ENCODE measurements around the gene ACY1.

ACY1 gene

DNA sequence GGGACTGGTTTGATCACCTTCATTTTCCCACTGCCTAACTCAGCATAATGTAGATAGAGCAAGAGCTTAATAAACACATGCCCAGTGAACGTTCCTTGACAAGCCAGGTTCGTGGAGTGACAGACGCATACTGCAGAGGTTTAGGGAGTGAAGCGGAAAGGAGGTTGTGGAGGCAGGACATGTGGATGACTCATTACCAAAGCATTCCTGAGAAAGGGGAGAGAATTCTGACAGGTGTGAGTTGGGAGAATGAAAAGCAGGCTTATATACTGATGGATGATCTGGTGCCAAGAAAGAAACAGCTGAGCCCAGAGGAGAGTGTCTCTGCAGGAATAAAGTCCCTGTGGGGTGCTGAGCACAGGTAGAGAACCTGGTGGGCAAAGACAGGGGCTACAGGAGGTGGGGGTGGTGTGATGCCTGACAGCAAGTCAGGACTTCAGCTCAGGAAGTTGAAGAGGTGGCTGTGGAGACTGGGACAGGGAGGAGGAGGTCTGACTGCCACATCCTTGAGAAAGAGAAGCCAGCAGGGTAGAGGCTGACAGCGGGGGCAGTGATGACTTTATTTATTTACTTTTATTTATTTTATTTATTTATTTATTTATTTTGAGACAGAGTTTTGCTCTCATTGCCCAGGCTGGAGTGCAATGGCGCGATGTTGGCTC lies 14.7 kb downstream of the ACY1 start:
- in situ Hi-C loops (cut with MboI; ENCODE audit: low pct_unique_long_range_greater_than_20kb, low sequenced_read_pairs), result no loop called here
- DNase-seq, result no peak

DNA sequence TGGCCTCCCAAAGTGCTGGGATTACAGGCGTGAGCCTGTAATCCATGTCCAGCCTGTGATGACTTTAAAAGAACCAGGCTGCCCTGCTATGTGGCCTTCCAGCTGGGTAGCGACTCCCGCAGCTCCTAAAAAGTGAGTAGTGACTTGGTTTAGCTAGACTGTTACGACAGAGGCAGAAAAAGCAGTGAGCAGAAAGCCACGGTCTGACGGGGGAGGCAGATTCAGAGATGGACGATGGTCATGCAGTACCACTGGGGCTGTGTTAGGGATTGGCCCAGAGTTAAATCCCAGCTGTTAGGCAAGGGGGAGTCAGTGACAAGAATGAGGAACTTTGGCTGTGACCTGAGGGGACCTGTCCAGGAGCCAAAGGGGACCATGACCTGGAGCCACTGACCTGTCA lies 15.4 kb downstream of the ACY1 start:
- no peak for DNase-seq
- in situ Hi-C loops (cut with MboI; ENCODE audit: low pct_unique_long_range_greater_than_20kb, low sequenced_read_pairs), result no loop called here

DNA sequence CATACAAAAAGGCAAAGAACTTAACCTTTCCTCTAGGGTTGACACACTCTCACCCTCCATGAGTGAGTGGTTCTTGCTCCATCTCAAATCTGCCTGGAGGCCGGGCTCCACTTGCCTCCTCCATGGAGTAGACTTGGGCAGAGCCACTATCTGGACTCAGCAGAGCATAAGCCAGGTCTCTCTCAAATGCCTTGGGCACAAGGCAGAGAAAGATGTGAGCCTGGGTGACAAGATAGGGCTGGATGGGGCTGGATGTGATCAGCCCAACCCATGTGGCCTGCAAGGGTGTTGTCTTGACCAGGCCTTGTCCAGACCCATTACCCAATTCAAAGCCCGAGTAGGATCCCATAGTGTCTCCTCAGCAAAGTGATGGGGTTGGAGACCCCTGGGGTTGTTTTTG lies 16.5 kb downstream of the ACY1 start:
- in situ Hi-C loops (cut with MboI; ENCODE audit: low pct_unique_long_range_greater_than_20kb, low sequenced_read_pairs), result loop anchor here (10.0 kb wide), 1 partner anchor 135 kb away; no protein-coding TSS in a partner anchor
- DNase-seq, result no peak

DNA sequence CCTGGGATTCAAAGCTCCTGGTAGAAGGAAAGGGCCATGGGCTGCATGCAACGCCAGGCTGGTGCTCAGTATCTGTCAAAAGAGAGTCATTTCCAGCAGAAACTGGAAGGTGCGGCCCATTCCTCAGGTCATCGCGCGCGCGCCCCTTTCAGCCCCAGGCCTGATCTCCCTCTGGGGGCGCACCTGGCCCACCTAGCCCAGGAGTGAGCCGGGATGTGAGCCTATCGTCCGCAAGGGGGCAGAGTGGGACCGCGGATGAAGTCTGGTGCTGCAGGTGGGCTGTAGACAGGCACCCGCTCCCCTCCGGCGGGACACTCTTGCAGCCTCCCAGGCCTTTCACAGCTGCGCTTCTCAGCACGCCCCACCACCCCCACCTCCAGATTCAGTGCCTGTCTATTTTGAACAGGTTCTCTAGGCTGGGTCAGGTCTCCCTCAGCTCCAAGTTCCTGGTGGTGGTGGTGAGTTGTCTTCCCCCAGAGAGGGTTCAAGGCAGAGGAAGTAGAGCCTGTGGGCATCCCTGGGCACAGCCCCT lies 18.2 kb downstream of the ACY1 start:
- peak; percentile 88 for DNase-seq
- in situ Hi-C loops (cut with MboI; ENCODE audit: low pct_unique_long_range_greater_than_20kb, low sequenced_read_pairs), result loop anchor here (10.0 kb wide), 1 partner anchor 133 kb away; no protein-coding TSS in a partner anchor

DNA sequence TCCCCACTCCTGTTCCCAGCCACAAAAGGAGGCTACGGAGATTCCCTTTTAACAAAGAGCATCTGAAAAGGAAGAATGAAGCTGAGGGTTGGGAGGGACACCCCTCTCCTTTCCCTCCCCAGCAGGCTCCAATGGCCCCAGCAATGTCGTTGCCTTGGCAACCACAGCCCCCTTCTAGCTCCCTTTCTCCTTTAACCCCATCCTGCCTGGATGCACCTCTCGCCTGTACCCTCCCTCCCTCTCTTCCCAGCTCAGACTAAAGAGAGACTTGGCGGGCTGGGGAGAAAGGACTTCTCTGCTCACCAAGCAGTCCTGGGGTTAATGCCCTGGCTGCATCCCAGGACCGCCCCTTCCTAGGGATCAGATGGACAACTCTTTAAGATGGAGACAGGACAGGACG lies 19.4 kb downstream of the ACY1 start:
- in situ Hi-C loops (cut with MboI; ENCODE audit: low pct_unique_long_range_greater_than_20kb, low sequenced_read_pairs), result loop anchor here (10.0 kb wide), 1 partner anchor 132 kb away; no protein-coding TSS in a partner anchor
- no peak for DNase-seq

DNA sequence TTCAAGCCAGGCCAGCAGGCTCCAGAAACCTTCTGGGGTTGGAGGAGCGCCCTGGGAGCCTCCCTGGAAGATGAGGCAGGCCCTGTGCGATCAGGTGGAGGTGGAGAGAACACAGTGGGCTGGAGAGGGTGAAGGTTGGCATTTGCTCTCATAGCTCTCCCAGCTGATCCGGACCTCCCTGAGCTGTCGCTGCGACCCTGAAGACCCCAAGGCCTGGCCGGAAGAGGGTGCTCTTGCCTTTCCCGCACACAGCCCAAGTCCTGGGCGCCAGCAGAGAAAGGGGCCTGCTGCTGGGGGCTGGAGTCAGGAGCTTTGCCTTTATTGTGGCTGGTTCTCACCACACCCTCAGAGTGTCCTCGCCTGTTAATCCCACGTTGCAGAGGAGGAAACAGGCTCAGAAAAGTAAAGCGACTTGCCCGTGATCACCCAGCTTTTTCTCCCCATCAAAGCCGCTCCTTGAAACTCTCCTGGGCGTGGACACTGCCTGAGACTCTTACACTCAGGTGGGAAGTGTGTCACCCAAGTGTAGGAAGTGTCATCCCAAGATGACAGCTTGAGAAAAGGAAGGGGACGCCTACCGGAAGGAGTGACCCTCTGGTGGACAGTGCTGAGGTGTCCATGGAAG lies 20.9 kb downstream of the ACY1 start:
- DNase-seq, result peak; percentile 69
- in situ Hi-C loops (cut with MboI; ENCODE audit: low pct_unique_long_range_greater_than_20kb, low sequenced_read_pairs), result loop anchor here (10.0 kb wide), 1 partner anchor 131 kb away; no protein-coding TSS in a partner anchor

DNA sequence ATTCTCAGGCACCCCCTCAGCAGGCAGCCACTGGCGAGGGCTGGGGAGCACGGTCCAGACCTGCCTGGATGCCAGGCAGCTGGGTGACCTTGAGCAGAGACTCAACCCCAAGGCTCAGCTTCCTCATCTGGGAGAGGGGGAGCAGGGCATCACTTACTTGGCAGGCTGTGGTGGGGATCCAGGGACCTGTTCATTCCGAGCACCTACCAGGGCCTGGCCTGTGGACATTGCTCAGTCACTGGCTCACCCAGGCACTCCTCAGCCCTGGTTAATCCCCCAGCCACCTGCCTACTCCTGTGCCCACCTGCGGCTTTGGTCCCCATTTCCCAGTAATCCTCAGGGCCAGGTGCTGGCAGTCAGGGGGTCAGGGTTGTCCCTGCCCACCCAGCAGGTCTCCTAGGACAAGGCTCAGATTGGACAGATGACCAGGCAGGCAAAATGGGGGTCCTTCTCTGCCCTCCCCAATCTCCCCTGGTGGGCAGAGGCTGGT lies 21.6 kb downstream of the ACY1 start:
- no peak for DNase-seq
- in situ Hi-C loops (cut with MboI; ENCODE audit: low pct_unique_long_range_greater_than_20kb, low sequenced_read_pairs), result loop anchor here (10.0 kb wide), 1 partner anchor 130 kb away; no protein-coding TSS in a partner anchor

DNA sequence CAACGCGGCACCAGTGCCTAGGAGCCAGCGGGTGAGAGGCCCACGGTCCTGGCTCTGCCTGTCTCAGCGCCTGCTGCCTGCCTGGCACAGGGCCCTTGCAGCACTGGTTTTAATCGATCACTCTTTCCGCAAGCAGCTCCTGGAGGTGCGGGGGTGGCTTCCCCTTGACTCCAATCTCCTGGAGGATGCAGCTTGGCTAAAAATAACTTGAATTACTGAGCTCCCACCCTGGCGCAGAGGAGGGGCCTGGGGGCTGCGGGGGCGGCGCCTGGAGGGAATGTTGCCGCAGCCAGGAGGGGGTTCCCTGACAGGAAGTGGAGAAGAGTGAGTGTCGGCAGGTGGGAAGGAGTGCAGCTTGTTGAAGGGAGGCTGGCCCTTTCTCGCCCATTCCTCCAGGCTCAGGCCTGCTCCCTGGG lies 22.2 kb downstream of the ACY1 start:
- in situ Hi-C loops (cut with MboI; ENCODE audit: low pct_unique_long_range_greater_than_20kb, low sequenced_read_pairs), result loop anchor here (10.0 kb wide), 1 partner anchor 129 kb away; no protein-coding TSS in a partner anchor
- DNase-seq, result peak; percentile 87

DNA sequence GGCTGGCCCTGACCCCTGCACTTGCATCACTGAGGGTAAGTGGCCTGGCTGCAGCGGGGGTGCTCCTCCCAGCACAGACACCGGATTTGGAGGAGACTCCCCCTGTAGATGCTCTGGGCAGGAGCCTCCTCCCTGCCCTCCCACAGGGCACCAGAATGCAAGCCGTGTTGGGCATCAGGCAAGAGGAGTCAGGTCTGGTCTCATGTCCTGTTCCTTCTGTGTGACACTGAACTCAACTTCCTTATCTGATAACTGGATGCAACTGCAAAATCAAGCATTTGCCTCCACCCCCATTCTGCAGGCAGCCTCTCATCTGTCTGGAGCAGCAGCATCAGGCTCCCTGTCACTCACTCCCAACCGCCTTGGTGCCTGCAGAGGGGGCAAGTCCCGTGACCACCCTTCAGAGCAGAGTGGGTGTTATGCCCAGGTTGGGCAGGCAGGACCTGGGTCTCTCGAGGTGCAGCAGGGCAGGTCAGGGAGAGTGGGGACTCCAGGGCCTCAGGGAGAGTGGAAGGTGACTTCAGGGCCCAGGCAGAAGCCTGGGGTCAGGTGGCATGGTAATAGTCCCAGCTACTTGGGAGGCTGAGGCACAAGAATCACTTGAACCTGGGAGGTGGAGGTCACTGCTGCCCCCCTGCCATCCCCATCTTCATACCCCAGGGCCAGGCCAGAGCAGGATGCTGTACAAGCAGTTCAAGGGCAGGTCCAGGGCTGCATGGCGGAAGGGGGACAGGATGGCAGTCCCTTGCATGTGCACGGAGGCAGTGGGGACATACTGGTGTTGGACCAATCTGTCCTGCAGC lies 22.9 kb downstream of the ACY1 start:
- DNase-seq, result peak; percentile 55
- in situ Hi-C loops (cut with MboI; ENCODE audit: low pct_unique_long_range_greater_than_20kb, low sequenced_read_pairs), result loop anchor here (10.0 kb wide), 1 partner anchor 129 kb away; no protein-coding TSS in a partner anchor

DNA sequence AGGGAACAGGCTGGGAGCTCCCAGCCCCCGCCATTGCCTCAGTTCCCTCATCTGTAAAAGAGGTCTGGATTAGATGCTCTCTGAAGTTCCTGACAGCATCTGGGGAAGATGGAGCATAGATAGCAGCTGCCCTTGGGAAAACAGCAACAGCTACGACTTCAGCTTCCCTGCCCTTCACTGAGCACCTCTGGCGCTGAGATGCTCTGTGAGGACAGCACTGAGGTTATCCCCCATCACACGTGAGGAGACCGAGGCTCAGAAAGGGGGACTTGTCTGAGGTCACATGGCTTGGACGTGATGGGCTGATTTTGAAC lies 23.4 kb downstream of the ACY1 start:
- in situ Hi-C loops (cut with MboI; ENCODE audit: low pct_unique_long_range_greater_than_20kb, low sequenced_read_pairs), result loop anchor here (10.0 kb wide), 1 partner anchor 128 kb away; no protein-coding TSS in a partner anchor
- DNase-seq, result no peak

DNA sequence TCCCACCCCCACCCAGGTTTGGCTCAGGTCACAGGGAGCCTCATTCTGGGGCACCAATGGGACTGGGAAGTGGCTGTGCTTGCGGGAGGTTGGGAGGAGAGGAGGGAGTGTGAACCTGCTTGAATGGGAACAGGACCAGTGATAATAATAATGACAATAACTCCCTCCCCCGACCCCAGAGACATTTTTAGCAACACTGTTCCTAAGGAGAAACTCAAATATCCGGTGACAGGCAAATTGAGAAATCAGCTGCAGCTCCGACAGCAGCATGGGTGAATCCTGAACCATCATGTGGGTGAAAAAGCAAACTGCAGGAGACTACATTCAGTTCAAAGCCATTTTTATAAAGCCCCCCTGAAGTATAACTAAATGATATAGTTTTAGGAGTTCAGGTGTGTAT lies 24.0 kb downstream of the ACY1 start:
- DNase-seq, result no peak
- in situ Hi-C loops (cut with MboI; ENCODE audit: low pct_unique_long_range_greater_than_20kb, low sequenced_read_pairs), result loop anchor here (10.0 kb wide), 1 partner anchor 128 kb away; no protein-coding TSS in a partner anchor

DNA sequence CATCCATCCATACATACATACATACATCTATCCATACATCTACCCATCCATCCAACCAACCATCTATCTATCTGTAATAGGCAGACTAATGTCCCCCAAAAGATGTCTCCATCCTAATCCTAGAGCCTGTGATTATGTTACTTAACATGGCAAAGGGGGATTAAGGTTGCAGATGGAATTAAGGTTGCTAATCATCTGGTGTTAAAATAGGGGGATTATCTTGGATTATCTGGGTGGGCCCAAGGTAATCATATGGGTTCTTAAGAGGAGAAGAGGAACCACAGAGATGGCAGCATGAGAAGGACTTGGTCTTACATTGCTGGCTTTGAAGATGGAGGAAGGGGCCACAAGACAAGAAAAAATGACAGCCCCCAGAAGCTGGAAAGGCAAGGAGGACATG lies 27.1 kb downstream of the ACY1 start:
- DNase-seq, result no peak
- in situ Hi-C loops (cut with MboI; ENCODE audit: low pct_unique_long_range_greater_than_20kb, low sequenced_read_pairs), result no loop called here

DNA sequence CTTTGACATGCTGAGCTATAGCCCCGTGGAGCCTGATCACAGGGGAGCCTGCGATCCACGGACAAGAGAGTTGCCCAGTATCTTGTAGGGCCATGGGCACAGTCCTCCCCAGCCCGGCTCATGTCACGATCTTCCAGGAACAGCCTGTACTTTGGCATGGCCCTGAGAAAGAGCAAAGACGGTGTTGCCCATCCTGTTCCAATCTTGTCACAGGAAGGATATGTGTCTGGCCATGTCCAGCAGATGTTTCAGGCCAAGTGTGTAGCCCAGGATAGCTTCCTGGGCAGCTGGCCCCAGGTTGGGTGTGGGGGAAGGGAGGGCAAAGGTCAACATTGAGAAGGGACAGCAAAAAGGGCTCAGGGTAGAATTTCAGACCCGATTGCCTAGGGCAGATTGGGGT lies 29.4 kb downstream of the ACY1 start:
- DNase-seq, result no peak
- in situ Hi-C loops (cut with MboI; ENCODE audit: low pct_unique_long_range_greater_than_20kb, low sequenced_read_pairs), result no loop called here

DNA sequence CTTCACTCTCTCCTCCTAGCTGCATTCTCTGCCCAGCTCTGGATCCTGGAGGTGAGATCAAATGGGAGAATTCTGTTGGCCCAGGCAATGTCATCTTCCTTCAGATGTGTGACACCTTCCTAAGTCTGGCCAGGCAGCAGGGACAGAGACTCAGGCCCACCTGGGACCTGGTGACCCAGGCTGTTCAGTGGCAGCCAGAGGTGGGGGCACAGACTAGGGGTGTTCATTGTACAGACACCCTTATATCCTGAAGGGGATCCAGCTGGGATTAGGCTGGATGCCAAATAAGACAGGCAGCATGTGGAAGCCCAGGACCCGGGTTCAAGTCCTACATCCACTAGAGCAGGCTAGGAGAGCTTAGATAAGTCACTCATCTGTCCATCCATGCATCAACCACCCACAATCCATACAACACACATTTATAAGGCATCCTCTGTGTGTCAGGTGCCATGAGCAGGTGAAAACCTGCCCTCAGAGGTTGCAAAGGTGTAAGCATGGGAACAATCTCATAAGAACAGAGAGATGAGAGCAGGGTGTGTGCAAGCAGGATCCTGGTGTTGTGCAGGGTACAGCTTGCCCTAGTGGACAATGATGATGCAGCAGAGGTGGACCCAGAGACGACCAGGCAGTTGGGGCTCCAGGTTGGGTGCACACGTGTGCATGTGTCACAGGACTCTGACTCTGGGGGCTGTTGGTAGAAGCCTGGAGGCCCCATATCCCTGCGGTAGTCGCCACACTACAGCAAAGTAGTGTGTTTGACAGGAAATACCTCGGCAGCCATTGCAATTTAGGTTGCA lies 30.7 kb downstream of the ACY1 start:
- DNase-seq, result no peak
- in situ Hi-C loops (cut with MboI; ENCODE audit: low pct_unique_long_range_greater_than_20kb, low sequenced_read_pairs), result no loop called here

DNA sequence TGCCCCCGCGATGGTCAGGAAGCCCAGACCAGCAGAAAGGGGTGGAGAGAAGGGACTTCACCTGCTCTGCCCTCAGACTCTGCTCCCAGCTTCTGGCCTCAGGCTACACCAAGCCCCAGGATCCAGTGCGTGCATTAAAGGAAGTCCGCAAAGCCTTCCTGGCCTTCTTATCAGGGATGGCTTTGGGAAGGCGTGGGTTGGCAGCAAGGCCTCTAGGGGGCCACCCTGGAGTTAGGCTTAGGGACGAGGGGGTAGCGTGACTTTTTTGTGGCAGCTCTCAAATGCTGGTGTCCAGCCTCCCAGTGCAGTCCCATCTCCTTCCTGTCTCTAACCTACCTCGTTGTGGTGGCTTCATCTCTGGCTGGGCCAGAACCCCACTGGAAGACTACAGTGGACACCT lies 31.3 kb downstream of the ACY1 start:
- peak; percentile 39 for DNase-seq
- in situ Hi-C loops (cut with MboI; ENCODE audit: low pct_unique_long_range_greater_than_20kb, low sequenced_read_pairs), result no loop called here

DNA sequence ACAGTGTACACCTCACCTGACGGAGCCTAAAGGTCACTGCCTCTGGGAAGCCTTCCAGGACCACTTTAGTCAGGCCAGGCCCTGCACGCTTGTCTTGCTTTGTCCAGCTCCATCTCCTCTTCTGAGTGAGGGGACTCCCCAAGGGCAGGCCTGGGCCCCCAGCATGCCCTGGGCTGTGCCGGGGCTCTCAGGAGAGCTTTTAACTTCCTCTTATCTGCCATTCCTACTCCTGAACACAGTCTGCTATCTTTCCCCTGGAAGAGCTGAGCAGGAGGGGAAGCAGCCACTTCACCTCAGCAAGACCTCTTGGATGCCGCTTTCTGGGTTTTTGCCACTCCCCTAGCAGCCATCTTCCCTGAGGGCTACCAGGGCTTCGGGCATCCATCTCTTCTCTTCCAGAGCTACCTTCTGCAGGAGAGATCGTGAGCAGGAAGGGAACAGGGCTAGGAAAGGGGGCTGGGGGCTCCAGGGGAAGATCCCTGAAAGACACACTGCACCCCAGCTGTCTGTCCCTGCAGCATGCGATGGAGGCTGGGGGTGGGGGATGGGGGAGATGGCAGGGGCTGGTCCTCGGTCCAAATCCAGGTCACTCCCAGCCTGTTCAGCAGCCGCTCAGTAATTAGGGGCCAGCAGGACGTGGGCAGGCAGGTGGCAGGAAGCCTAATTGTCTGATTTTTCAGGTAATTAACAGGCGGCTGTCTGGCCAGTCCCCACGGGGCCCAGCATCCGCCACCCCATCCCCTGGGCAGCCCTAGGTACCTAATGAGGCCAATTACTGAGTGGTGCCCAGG lies 32.3 kb downstream of the ACY1 start:
- peak; percentile 48 for DNase-seq
- in situ Hi-C loops (cut with MboI; ENCODE audit: low pct_unique_long_range_greater_than_20kb, low sequenced_read_pairs), result no loop called here

DNA sequence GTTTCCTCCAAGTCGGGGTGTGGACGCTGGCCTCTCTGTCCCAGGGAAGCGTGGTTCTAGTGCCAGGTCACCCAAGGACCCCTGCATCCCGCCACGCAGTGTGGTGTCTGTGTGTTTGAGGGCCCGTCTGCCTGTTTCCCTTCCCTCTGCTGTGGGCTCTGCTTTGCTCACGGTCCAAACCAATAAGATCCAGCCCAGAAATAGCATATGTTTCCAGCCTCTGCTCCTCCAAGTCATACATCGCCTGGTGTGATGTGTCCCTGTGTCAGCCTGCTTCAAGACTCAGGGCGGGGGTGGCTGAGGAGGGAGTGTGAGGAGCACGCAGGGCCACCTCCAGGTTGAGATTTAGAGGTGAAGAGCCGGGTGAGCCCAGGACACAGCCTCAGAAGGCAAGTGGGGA lies 34.3 kb downstream of the ACY1 start:
- no peak for DNase-seq
- in situ Hi-C loops (cut with MboI; ENCODE audit: low pct_unique_long_range_greater_than_20kb, low sequenced_read_pairs), result no loop called here

Measured in KBM-7 (cell line).